Measurements from ENCODE around the gene TMA7B. TPM values are rescaled to one million over a fixed set of nuclear protein-coding genes. Genes with fewer than 3 reads are reported as not detected.

Gene TMA7B
- polyA plus RNA-seq, 3 donors = 0.18 to 0.30 (median 0.21) TPM

DNA sequence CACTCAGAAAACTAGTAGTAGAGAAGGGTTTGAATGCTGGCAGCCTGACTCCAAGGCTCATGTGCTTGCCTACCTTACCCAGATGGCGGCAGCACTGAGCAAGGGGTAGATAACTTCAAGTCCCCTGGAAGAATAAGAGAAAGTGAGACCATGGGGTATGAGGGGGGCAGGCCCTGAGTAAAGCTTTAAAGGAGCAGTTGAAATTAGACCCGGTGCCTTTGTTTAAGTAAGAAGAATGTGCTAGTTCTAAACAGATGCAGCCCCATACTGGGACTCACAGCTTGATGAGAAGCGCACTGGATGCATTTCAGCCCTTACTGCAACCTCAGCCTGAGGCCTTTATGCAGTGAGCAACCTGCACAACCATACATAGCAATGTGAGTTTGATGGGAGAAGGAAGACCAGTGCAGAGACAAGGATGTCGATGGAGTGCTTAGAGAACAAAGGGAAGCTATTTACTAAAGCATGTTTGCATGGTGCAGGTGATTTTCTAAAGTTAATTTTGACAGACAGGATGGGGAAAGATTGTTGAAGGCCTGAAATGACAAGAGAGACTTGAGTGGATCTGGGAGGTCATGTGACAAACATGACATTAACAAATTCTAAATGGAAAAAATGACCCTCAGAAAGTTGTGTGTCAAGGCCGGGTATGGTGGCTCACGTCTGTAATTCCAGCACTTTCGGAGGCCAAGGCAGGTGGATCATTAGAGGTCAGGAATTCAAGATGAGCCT, 27.1 kb upstream of the TMA7B start:
- DNase-seq (ENCODE audit: low read depth in 3 of 3, low spot score in 2 of 3) = no peak

DNA sequence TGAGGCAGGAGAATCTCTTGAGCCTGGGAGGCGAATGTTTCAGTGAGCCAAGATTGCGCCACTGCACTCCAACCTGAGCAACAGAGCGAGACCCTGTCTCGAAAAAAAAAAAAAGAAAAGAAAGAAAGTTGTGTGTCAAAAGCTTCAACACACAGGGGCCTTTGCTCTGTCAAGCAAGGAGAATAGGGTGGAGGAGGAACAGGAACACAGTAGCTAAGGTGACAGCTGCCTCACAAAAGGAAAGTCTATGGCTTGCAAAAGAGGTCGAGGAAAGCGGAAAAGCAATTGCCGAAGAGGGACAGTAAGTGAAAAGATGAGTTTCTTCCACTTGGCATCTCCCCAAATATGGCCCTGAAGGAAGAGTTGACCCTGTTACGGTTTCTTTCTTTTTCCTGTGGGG, 26.5 kb upstream of the TMA7B start:
- DNase-seq (ENCODE audit: low read depth in 3 of 3, low spot score in 2 of 3) = no peak

DNA sequence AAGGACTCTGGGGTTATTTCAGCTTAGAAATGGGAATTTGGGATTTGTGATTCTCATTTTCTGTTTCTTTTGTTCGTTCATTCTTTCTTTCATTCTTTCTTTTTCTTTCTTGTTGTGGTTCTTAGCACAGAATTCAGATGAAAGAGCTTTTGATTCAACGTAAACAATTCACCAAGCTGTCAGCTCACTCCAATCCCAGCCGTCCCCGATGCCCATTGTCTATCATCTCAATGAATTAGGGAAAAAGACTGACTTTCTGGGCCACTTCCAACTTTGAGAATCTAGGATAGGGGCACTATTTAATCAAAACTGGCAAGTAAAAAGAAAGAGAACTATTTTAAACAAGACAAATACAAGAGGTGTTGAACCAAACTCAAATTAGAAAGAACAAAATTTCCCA, 25.1 kb upstream of the TMA7B start:
- no peak for DNase-seq (ENCODE audit: low read depth in 3 of 3, low spot score in 2 of 3)

DNA sequence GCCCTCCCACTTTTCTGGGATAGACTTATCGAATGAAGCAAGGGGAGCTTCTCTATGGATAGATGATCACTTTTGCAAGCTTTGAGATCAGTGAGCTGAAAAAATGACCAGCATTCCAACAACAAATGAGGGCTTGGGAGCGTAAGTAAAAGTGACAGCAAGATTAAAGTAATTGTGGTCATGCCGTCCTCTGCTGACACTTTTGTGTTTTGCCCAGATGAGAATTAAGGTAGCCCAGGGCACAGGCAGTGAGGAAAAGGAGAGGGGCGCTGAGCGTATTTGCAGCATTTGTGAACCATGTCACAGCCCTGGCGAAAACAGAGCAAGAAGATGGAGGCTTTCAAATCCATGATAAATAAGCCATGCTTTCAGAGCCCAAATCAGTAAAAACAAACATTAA, 24.6 kb upstream of the TMA7B start:
- no peak for DNase-seq (ENCODE audit: low read depth in 3 of 3, low spot score in 2 of 3)

DNA sequence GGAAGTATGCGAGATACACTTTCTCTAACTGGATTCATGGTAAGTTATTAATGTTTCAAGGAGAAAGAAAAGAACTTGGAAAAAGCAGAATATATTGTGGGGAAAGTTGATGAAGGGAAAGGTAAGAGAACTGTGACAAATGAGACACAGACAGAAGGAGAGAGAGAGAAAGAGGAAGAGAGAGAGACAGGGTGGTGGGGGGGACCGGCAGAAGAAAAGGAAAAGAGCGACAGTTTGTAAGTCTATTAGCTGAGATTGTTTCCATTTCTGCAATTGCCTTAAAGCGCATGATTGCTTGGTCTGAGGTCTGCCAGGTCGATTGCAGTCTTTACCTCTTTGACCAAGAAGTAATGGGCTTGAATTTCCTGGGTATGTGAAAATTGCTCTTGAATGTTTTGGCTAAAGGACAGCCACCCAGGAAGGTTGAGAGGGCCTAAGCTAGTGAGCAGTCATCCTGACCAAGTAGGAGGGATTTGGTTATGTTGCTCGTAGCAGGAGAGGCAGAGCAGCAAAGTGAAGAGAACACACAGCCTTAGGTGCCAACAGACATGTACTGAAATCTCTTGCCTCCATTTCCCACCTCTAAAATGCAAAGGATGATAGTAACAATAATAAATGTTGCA, 23.6 kb upstream of the TMA7B start:
- DNase-seq (ENCODE audit: low read depth in 3 of 3, low spot score in 2 of 3) = no peak

DNA sequence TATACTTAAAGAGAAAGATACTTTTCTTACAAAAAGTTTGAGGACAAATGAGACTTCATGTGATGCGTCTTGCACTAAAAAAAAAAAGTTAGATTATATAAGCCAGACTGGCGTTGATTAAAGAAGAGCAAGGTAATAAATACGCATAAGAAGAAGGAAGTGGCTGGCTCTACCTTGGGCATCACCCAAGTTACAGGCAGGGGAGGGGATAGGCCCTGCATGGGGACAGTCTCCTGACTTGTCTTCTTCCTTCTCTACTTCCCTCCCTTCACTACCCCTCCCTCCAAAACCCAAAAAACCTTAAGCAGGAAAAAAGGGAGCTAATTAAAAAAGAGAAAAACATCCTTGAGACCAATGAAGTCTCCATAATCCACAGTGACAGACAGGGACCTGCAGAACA, 22.3 kb upstream of the TMA7B start:
- DNase-seq (ENCODE audit: low read depth in 3 of 3, low spot score in 2 of 3) = no peak

DNA sequence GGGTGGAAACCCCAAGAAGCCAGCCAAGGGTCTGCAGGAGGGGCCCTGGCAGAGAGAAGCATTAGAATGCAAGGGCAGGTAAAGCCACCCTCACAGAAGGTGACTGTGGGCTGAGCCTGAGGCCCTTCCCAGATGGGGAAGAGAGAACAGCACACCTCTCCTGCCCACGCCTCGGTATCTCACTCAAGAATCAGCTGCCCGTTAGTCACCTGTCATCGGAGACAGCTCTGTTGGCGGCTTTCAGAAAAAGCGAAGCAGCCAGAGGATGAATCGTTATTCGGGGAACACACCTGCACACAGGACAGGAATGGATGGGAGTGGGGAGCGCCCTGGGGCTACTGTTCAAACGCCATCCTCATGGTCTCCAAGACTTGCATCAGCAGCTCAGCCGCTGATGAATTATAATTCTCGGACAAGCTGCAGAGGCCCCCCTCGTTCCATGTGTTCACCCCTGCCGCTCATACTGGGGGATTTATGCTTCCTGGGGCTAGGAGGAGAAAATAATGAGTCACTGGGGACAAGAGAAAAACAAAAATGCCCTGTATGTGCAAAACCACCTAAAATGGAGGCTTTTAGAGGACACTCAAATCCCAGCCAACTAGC, 21.6 kb upstream of the TMA7B start:
- DNase-seq (ENCODE audit: low read depth in 3 of 3, low spot score in 2 of 3) = no peak

DNA sequence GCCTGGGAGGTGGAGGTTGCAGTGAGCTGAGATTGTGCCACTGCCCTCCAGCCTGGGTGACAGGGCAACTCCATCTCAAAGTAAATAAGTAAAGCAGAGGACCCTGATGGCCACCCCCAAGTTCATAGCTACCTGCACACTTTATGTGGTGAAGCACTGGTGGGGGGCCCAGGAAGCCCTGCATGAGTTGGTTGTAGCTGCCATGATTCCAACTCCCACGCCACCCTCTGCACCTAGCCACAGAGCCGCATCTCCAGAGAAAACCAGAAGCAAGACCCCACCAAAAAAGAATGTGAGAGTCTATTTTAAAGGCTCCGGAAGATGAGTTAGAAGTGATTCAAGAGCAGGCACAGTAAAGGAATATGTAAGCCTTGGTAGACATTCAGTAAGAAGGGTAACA, 20.4 kb upstream of the TMA7B start:
- no peak for DNase-seq (ENCODE audit: low read depth in 3 of 3, low spot score in 2 of 3)

DNA sequence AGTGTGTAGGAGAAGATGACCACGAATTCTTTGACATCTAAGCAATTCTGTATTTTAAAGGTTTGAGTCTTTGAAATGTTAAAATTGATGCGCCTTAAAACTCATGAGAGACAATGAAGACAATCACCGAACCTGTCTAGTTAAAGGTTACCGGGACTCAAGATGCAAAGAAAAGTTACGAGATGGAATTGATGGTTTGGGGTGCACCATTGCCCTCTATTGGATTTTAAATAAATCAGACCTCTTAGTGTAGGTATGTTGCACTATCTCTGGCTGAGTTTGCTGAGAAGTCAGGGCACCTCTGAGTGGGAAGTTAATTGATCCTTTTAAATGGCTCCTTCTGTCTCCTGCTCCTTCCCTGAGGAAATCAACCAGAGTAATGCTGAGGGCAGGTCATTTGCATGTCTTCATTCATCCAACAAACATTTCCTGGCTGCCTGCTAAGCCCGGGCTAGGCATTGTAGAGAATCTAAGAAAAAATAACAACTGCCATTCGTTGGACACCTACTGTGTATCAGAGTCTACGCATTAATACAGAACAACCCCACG, 19.4 kb upstream of the TMA7B start:
- DNase-seq (ENCODE audit: low read depth in 3 of 3, low spot score in 2 of 3) = no peak

DNA sequence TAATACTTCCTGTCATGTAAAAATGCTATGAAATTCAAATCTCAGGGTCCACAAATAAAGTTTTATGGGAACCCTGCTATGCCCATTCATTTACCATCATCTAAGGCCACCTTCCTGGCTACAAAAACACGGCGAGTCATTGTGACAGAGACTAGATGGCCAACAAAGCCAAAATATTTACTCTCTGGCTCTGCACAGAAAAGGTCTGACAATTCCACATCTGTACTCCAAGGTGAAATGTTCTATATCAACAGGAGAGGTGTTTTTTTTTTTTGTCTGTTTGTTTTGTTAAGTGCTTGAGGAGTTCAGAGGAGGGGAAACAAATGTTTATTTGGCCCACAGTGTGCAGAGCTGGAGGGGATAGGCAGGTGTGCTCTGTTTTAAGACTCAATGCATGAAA, 18.6 kb upstream of the TMA7B start:
- DNase-seq (ENCODE audit: low read depth in 3 of 3, low spot score in 2 of 3) = no peak

DNA sequence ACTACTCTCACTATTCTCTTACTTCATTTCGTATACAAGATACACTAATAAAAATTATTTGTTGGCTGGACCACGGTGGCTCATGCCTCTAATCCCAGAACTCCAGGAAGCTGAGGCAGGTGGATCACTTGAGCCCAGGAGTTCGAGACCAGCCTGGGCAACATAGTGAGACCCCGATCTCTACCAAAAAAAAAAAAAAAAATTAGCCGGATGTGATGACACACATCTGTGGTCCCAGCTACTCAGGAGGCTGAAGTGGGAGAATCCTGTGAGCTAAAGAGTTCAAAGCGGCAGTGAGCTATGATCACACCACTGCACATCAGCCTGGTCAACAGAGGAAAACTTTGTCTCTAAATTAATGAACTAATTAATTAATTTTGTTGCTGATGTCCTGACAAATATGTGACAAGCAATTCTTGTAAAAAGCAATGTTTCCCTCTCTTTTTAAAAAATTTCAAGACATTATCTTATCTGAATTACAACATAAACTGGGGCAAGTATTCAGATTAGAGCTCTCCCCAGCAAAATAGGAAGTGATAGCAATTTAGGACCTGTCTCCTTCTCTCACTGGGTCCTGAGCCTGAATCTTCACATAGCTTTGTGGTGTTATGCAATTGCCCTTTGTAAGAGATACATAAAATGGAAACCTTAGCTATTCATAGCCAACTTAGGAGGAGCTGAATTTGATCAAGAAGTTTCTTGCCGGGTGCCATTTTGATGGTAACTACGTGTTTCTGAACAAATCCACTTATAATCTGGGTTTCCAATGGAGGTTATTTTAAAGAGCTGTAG, 17.6 kb upstream of the TMA7B start:
- DNase-seq (ENCODE audit: low read depth in 3 of 3, low spot score in 2 of 3) = no peak

DNA sequence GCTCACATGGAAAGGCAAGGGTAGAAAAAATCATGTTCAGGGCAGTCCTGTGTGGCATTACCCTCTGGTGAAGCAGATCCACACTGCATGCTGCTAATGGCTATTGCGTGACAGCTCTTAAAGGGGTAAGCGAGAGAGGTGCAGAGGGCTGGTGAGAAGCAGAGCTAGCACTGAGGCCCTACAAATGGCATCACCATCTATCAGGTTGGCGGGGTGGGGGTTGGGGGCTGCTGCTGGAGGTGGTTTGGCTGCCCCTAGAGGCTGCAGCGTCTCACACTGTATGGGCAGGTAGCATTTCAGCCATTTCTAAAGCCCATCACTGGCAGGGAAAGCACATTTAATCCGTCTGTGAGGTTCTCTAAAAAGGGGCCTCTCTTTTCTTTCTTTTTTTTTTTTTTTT, 16.9 kb upstream of the TMA7B start:
- DNase-seq (ENCODE audit: low read depth in 3 of 3, low spot score in 2 of 3) = no peak

DNA sequence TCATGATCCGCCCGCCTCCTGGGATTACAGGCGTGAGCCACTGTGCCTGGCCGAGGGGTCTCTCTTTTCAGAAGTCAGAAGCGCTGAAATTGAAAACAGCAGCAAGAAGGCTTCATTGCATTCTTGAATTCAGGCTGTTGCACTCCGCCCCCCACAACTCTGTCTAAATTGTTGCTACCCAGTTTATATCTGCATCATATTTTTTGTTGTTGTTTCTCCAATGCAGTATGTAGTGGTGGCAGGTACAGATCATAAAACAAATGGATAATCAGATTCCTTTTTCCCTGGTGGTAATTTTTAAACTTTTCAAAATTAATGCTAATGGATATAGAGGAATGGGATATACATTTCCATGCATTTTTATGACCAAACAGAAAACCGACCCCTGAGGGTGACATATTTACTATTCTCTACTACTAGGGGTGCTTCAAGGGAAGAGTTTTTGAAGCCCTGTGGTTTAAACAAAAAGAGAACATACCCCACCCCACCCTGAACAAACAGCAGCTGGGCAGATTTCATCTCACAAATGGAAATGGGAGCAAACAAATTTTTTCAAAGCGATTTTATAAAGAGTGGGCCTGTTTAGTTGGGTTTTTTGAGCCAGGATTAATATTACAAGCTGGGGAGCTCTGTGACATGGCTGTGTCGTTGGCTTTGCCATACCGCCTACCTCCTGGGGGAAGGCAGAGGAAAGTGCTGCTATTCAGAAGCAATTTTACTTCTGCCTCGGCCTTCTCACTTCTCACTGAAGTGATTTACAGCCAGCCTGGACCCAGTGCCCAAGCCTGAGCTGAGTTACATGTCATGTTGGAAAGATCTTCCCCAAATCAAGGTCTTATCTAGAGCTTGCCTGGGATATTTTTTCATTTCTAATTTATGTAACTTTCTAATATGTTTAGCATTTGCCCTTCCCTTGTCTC, 16.0 kb upstream of the TMA7B start:
- no peak for DNase-seq (ENCODE audit: low read depth in 3 of 3, low spot score in 2 of 3)

DNA sequence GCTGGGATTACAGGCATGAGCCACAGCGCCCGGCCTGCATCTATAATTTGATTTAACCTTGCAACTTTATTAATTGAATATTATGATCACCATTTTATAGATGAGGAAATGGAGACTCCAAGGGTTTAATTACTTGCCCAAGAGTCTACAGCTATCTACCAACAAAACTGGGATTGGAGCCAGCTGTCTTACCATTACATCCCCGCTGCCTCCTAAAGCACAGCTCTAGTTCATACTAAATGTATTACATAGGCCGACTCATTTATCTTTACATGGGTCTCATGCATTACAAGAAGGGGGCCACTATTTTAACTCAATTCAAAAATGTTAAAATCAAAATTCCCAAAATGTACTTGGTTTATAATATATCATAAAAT, 14.1 kb upstream of the TMA7B start:
- DNase-seq (ENCODE audit: low read depth in 3 of 3, low spot score in 2 of 3) = no peak

DNA sequence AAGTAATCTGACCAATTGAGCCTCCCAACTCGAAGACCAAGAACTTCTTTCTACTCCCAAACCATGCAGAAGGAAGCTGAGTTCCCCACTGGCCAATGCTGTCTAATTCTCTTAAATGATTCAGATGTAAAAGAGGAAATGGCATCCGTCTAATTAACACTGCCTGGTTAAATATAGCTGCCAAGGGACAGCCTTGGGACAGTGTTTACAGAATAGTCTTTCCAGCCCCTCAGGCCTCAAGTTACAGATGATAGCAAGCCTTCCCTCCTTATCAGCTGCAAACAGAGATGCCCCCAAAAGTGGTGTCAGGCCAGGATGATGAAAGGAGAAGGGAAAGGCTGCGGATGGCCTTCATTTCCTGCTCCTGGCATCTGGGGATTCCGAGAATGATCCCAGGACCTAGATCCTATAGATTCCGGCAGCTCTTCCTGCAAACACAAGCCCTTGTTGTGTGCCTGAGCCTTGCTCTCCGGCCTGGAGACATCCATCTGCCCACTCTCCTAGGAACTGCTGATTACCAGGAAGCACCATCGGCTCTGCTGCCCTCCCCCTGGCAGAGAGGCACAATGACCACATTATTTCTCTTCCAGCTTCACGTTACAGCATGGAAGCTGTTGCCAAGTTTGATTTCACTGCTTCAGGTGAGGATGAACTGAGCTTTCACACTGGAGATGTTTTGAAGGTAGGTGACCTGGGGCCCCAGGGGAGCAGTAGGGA, 13.5 kb upstream of the TMA7B start:
- DNase-seq (ENCODE audit: low read depth in 3 of 3, low spot score in 2 of 3) = no peak

DNA sequence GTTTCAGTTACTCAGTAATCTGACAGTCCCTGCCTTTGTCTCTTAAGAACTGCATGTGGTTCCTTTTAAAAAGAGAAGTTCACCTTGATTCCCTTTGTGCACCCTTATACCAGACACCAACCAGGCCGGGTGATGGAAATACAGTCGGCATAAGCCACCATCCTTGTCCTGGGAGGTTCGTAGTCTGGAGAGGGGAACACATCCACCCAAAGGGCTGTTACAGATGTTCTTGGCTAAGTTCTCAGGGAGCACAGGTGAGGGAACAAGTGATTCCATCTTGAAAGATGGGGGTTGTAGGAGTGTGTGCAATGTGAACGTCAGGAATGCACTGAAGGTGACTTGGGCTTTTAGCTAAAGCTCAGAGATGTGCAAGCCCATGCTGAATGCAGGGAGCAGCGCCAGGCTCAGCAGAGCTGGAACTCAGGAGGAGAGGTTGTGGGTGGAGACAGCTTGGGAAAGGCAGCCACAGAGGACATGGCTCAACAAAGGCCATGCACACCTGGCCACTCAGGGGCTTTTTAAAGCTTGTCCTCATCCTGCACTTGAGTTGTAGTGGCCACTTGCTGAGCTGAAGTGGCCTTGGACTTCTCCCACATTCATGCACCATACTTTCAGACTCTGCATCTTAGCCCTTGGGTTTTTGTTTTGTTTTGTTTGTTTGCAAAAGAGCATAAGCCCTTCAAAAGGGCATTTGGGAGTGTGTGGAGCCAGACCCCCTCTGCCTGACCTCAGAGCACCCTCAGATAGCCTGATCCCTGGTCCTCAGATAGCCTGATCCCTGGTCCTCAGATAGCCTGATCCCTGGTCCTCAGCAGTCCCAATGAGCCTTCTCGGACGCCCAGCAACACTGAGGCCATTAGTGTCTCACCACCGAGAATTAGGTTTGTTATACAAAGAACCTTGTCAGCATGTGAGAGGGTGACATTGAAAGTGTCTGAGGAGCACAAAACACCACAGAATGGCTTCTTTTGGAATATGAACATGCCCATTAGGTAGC, 12.7 kb upstream of the TMA7B start:
- DNase-seq (ENCODE audit: low read depth in 3 of 3, low spot score in 2 of 3) = no peak

DNA sequence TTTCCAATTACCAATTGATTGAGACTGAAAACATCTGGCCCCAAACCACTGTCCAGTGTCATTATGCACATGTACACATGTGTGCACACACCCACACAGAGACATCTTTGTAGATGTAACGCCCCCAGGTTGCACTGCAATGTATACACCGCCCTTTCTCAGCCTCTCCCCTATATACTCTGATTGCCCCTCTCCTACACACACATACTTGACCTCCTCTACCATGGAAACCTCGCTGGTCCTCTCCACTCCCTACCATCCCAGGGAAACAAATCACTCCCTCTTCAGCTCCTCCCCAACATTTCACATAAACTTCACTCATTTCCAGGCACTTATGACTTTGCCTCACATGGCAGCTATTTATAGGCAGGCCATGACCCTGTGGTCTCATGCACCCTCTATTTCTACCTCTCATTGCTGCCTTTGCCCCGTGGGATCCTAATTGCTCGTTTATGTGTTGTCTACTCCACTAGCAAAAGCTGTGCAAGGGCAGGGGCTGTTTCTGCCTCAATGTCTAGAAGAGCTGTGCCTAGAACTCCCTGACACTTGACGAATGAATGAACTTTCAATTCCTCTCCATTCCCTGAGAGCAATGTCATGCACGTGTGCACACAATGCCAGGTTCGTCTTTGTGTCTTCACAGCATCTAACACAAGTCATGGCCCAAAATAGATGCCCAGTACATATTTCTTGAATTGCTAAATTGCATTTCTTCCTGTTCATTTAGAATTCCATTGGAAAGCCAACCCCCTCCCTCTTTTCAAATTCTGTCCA, 10.0 kb upstream of the TMA7B start:
- no peak for DNase-seq (ENCODE audit: low read depth in 3 of 3, low spot score in 2 of 3)

All from right renal cortex interstitium (tissue), 3 donors.